Astrocyte (in vitro differentiated cells and primary cell): Measurements from ENCODE around the gene USH1C. TPM values are rescaled to one million over a fixed set of nuclear protein-coding genes. Genes with fewer than 3 reads are reported as not detected.

ENCODE experiments used
- DNase-seq: peaks from one replicate; pipeline ENCODE4 v3.0.0-alpha.2; 2010; ENCODE audit warnings: low read depth
- FAIRE-seq: peaks from 2 replicates; lab custom pipeline; 2011; peaks lifted over from hg19 to GRCh38; lab: Jason Lieb, UNC
- H2AFZ ChIP-seq: 2 replicates; pipeline ENCODE4 v1.6.0; 2012; ENCODE audit warnings: low read depth, low read length, inconsistent platforms
- H3K27ac ChIP-seq: 2 replicates; pipeline ENCODE4 v1.5.1; 2011; ENCODE audit warnings: low read depth, low read length, inconsistent platforms
- H3K27me3 ChIP-seq: 2 replicates; pipeline ENCODE4 v1.6.0; 2011; ENCODE audit warnings: low read length, inconsistent platforms; ENCODE audit not compliant: insufficient read depth
- H3K36me3 ChIP-seq: 2 replicates; pipeline ENCODE4 v1.5.1; 2011; ENCODE audit warnings: low read length, inconsistent platforms; ENCODE audit not compliant: insufficient read depth
- H3K4me1 ChIP-seq: 2 replicates; pipeline ENCODE4 v1.5.1; 2011; ENCODE audit warnings: low read length, inconsistent platforms; ENCODE audit not compliant: insufficient read depth
- H3K4me2 ChIP-seq: 2 replicates; pipeline ENCODE4 v1.6.0; 2012; ENCODE audit warnings: low read length, inconsistent platforms
- H3K4me3 ChIP-seq: 2 replicates; pipeline ENCODE4 v1.5.1; 2011; ENCODE audit warnings: low read depth, mild to moderate bottlenecking, low read length, inconsistent platforms; ENCODE audit not compliant: insufficient read depth
- H3K79me2 ChIP-seq: 2 replicates; pipeline ENCODE4 v1.6.0; 2012; ENCODE audit warnings: mild to moderate bottlenecking, low read length, inconsistent platforms; ENCODE audit not compliant: insufficient read depth
- H3K9ac ChIP-seq: 2 replicates; pipeline ENCODE4 v1.6.0; 2012; ENCODE audit warnings: mild to moderate bottlenecking, low read length, inconsistent platforms
- H3K9me3 ChIP-seq: 2 replicates; pipeline ENCODE4 v1.5.1; 2012; ENCODE audit warnings: low read depth, mild to moderate bottlenecking, low read length, inconsistent platforms; ENCODE audit not compliant: insufficient read depth
- H4K20me1 ChIP-seq: 2 replicates; pipeline ENCODE4 v1.6.0; 2012; ENCODE audit warnings: low read length, inconsistent platforms; ENCODE audit not compliant: insufficient read depth
- H3K27ac Mint-ChIP-seq: one replicate; pipeline ENCODE4 v1.8.0; 2021; ENCODE audit warnings: mild to moderate bottlenecking, mixed read lengths; ENCODE audit not compliant: unreplicated experiment
- H3K27me3 Mint-ChIP-seq: one replicate; pipeline ENCODE4 v1.8.0; 2021; ENCODE audit warnings: low read depth, mixed read lengths; ENCODE audit not compliant: unreplicated experiment
- H3K36me3 Mint-ChIP-seq: one replicate; pipeline ENCODE4 v1.8.0; 2021; ENCODE audit warnings: low read depth, mixed read lengths; ENCODE audit not compliant: unreplicated experiment
- H3K4me1 Mint-ChIP-seq: one replicate; pipeline ENCODE4 v1.8.0; 2021; ENCODE audit warnings: low read depth, mixed read lengths; ENCODE audit not compliant: unreplicated experiment
- H3K4me3 Mint-ChIP-seq: one replicate; pipeline ENCODE4 v1.8.0; 2021; ENCODE audit warnings: mild to moderate bottlenecking, moderate library complexity, mixed read lengths; ENCODE audit not compliant: unreplicated experiment
- H3K9me3 Mint-ChIP-seq: one replicate; pipeline ENCODE4 v1.8.0; 2021; ENCODE audit warnings: mild to moderate bottlenecking, mixed read lengths; ENCODE audit not compliant: unreplicated experiment
- CTCF ChIP-seq: IDR thresholded peaks from 2 replicates; pipeline ENCODE4 v1.5.1; 2011; ENCODE audit warnings: low read depth, mild to moderate bottlenecking, inconsistent platforms, low read length, moderate library complexity; ENCODE audit not compliant: insufficient read depth
- EZH2 ChIP-seq: IDR thresholded peaks from 2 replicates; pipeline ENCODE4 v1.6.1; 2012; ENCODE audit warnings: mild to moderate bottlenecking, low read length, inconsistent platforms; ENCODE audit not compliant: insufficient read depth
- total RNA-seq: library from RNA; stranded (reverse); gene quantifications from 2 replicates; pipeline ENCODE4 v1.2.1, GENCODE V29; 2021

Gene USH1C
- total RNA-seq, 1 donor from 2014 or later: not detected

GRCh38 chr11:17508791-17509190 is 35.4 kb downstream of the USH1C start:
- Histone ChIP-seq H3K4me2 (no peak overlapping the region), H3K9me3 (no peaks in the 10 kb centered on the region), H3K27ac (no peak overlapping the region), H3K9ac (no peak overlapping the region), H3K36me3 (no peaks in the 10 kb centered on the region), H3K4me3 (no peak overlapping the region), H2AFZ (no peak overlapping the region), H4K20me1 (no peaks in the 10 kb centered on the region), H3K27me3 (peaks cover 13% of the 10 kb centered on the region), H3K4me1 (no peaks in the 10 kb centered on the region), H3K79me2 (no peaks in the 10 kb centered on the region)
- no peak overlapping the region for H3K4me3 Mint-ChIP-seq
- H3K36me3 Mint-ChIP-seq: no peaks in the 10 kb centered on the region
- H3K27ac Mint-ChIP-seq: peak overlapping the region; percentile 53
- no peak for DNase-seq
- H3K27me3 Mint-ChIP-seq: peaks cover 38% of the 10 kb centered on the region
- FAIRE-seq: no peak
- peaks cover 1% of the 10 kb centered on the region for H3K9me3 Mint-ChIP-seq
- TF ChIP-seq EZH2 (no peak), CTCF (no peak)
- H3K4me1 Mint-ChIP-seq: peaks cover 16% of the 10 kb centered on the region

DNA sequence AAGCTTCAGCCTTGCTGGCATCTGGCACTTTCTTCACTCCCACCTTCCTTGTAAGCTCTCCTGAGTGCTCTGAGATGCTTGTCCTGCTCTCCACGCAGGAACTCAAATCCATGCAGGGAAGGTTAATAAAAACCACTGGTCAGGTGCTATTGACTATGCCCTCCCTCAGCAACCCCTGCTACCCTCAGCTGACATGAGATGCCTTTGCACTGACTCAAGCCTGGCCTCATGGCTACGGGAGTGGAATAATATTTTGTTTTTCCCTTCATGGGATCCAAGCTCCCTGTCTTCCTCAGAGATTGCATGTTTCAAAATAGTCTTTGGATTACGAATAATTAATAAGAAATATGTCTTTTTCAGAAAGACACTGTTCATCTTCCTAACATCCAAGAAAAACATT is 35.9 kb downstream of the USH1C start:
- DNase-seq: no peak
- Mint-ChIP-seq H3K27me3 (peaks cover 42% of the 10 kb centered on the region), H3K9me3 (peaks cover 1% of the 10 kb centered on the region), H3K36me3 (no peaks in the 10 kb centered on the region), H3K27ac (no peak overlapping the region), H3K4me1 (peaks cover 12% of the 10 kb centered on the region), H3K4me3 (no peak overlapping the region)
- Histone ChIP-seq H3K4me3 (no peak overlapping the region), H2AFZ (no peak overlapping the region), H3K79me2 (no peaks in the 10 kb centered on the region), H3K27me3 (peaks cover 10% of the 10 kb centered on the region), H3K4me1 (no peaks in the 10 kb centered on the region), H3K36me3 (no peaks in the 10 kb centered on the region), H4K20me1 (no peaks in the 10 kb centered on the region), H3K9ac (no peak overlapping the region), H3K27ac (no peak overlapping the region), H3K4me2 (no peak overlapping the region), H3K9me3 (no peaks in the 10 kb centered on the region)
- TF ChIP-seq EZH2: no peak
- no peak for TF ChIP-seq CTCF
- no peak for FAIRE-seq

- DNase-seq (no peak), FAIRE-seq (no peak)
- no peaks in the 10 kb centered on the region for H4K20me1 ChIP-seq
- peaks cover 9% of the 10 kb centered on the region for H3K27me3 ChIP-seq
- Mint-ChIP-seq H3K27me3 (peaks cover 43% of the 10 kb centered on the region), H3K27ac (no peak overlapping the region), H3K36me3 (no peaks in the 10 kb centered on the region), H3K4me1 (peaks cover 12% of the 10 kb centered on the region), H3K9me3 (no peaks in the 10 kb centered on the region), H3K4me3 (no peak overlapping the region)
- no peaks in the 10 kb centered on the region for H3K9me3 ChIP-seq
- TF ChIP-seq CTCF: no peak
- no peak for TF ChIP-seq EZH2
- no peaks in the 10 kb centered on the region for H3K79me2 ChIP-seq
- no peaks in the 10 kb centered on the region for H3K36me3 ChIP-seq
- no peak overlapping the region for H3K27ac ChIP-seq
- H3K4me2 ChIP-seq: no peak overlapping the region
- H3K4me1 ChIP-seq: no peaks in the 10 kb centered on the region
- H3K4me3 ChIP-seq: no peak overlapping the region
- no peak overlapping the region for H2AFZ ChIP-seq
- no peak overlapping the region for H3K9ac ChIP-seq
Observed at GRCh38 chr11:17507773-17508172, 36.4 kb downstream of the USH1C start.
